WI38 (cell line): ENCODE results near the gene PIWIL4.

ENCODE experiments used
- H3K4me3 ChIP-seq: 2 replicates; pipeline ENCODE4 v1.5.1; 2011; ENCODE audit warnings: low read depth, mild to moderate bottlenecking, control low read depth, low read length
- TF ChIP-seq, protein P1 (sequence below): IDR thresholded peaks from 2 replicates; pipeline ENCODE4 v1.5.1; 2012; ENCODE audit warnings: low read depth, mild to moderate bottlenecking, control low read depth, low read length

Gene PIWIL4

DNA sequence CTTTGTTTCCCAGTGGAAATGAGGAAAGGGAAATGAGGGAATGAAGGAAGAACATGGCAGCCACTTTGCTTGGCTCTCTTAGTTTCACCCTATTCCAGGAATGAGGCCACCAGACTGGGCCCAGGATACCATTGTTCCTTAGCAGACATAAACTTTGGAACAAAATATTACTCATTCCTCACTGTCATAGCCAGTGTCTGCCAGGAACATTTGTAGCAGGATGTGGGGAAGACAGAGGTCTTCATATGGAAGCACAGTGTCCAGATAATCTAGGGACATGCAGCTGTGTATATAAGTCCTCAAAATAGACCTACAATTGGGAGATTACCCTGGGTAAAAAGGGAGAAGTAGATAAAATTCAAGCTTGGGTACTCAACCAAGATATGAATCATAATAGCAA is 38.6 kb upstream of the PIWIL4 start:
- TF ChIP-seq, protein P1, sequence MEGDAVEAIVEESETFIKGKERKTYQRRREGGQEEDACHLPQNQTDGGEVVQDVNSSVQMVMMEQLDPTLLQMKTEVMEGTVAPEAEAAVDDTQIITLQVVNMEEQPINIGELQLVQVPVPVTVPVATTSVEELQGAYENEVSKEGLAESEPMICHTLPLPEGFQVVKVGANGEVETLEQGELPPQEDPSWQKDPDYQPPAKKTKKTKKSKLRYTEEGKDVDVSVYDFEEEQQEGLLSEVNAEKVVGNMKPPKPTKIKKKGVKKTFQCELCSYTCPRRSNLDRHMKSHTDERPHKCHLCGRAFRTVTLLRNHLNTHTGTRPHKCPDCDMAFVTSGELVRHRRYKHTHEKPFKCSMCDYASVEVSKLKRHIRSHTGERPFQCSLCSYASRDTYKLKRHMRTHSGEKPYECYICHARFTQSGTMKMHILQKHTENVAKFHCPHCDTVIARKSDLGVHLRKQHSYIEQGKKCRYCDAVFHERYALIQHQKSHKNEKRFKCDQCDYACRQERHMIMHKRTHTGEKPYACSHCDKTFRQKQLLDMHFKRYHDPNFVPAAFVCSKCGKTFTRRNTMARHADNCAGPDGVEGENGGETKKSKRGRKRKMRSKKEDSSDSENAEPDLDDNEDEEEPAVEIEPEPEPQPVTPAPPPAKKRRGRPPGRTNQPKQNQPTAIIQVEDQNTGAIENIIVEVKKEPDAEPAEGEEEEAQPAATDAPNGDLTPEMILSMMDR: no peak
- H3K4me3 ChIP-seq: no peak overlapping the region

GRCh38 chr11:94532211-94532610 is 35.0 kb upstream of the PIWIL4 start:
- H3K4me3 ChIP-seq: no peak overlapping the region
- TF ChIP-seq, protein P1: no peak

DNA sequence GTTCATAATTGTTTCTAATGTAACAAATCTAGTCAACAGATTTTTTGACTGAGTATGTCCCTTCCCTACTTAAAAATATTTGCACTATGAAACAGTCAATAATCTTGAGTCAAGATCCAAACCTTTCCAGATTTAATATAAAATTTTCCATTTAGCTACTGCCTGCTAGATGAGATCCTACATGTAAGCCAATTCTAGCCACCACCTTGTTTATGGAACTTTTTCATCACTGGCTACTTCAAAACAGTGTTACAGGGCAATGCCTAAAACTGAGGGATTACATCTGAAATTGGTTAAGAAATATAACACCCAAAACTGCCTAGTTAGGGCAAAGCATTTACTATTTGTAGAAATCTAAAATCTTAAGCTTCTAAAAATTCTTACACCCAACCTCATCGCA is 34.0 kb upstream of the PIWIL4 start:
- TF ChIP-seq, protein P1: no peak
- H3K4me3 ChIP-seq: no peak overlapping the region

- TF ChIP-seq, protein P1: no peak
- H3K4me3 ChIP-seq: no peak overlapping the region
Observed at GRCh38 chr11:94533696-94534630, 33.2 kb upstream of the PIWIL4 start.

GRCh38 chr11:94536386-94536785 is 30.8 kb upstream of the PIWIL4 start:
- TF ChIP-seq, protein P1: no peak

DNA sequence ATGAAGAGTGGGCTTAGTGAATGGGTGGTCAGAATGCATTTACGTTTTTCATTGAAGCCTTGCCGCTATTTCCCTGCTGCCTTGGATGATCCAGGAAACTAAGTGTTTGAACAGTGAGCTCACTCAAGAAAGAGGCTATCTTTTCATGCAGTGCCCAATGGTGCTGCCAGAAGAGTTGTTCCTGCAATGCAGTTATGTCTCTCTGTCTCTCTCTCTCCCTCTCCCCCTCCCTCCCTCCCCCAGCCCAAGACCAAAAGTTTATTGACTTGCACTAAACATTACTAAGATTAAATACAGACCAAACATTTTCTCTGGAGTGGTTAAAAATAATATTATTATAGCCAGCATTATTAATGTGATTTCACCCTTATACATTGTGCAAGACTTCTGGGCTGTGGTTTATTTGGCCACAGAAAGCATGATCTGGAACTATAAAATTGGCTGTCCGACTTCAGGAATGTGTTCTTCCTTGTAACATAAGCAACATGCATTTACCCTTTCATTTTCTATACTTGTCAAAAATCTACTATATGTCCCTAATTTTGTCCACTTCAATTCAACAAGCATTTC is 30.1 kb upstream of the PIWIL4 start:
- TF ChIP-seq, protein P1: no peak
- H3K4me3 ChIP-seq: no peak overlapping the region

More at GRCh38 chr11:94536386-94536785, 30.8 kb upstream of the PIWIL4 start:
- H3K4me3 ChIP-seq: no peak overlapping the region

- no peak overlapping the region for H3K4me3 ChIP-seq
Observed at GRCh38 chr11:94539420-94539819, 27.7 kb upstream of the PIWIL4 start.

More at GRCh38 chr11:94539420-94539819, 27.7 kb upstream of the PIWIL4 start:
- TF ChIP-seq, protein P1: no peak
